Measurements from ENCODE around the gene HOXD12. TPM values are rescaled to one million over a fixed set of nuclear protein-coding genes. Genes with fewer than 3 reads are reported as not detected.

The HOXD12 gene
- total RNA-seq, 2 experiments from 2014 or later = not detected

DNA sequence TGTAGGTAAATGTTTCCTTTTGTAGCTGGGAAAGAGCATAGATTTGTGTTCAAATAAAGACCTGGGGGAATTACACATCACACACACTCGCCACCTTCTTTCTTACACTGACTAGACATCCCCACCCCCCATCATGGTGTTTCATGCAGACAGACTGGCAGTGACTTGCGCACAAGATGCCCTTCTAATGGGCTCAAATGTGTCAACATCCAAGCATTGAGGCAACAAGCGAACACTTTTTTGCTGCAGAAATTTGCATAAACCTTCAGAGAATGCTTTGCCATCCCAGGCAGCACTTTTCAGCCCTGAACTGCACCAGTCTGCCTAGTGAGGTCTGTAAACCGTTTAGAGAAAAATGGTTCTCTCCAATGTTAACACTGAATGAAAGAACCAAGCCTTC is 34.4 kb downstream of the HOXD12 start:
- H3K27me3 Mint-ChIP-seq = peaks cover 89% of the 10 kb centered on the region
- no peak overlapping the region for H3K4me3 Mint-ChIP-seq
- H3K27ac Mint-ChIP-seq = no peak overlapping the region
- peaks cover 6% of the 10 kb centered on the region for H3K9me3 Mint-ChIP-seq
- peaks cover 31% of the 10 kb centered on the region for H3K4me1 Mint-ChIP-seq
- no peak for DNase-seq
- H3K36me3 Mint-ChIP-seq = peaks cover 8% of the 10 kb centered on the region

GRCh38 chr2:176135035-176135440 is 35.4 kb downstream of the HOXD12 start:
- H3K36me3 Mint-ChIP-seq = peaks cover 9% of the 10 kb centered on the region
- H3K9me3 Mint-ChIP-seq = peaks cover 6% of the 10 kb centered on the region
- peaks cover 33% of the 10 kb centered on the region for H3K4me1 Mint-ChIP-seq
- no peak for DNase-seq
- H3K27ac Mint-ChIP-seq = no peak overlapping the region
- peaks cover 95% of the 10 kb centered on the region for H3K27me3 Mint-ChIP-seq
- H3K4me3 Mint-ChIP-seq = no peak overlapping the region

GRCh38 chr2:176136374-176137251 is 37.0 kb downstream of the HOXD12 start:
- peaks cover 93% of the 10 kb centered on the region for H3K27me3 Mint-ChIP-seq
- no peak overlapping the region for H3K27ac Mint-ChIP-seq
- DNase-seq = no peak
- H3K36me3 Mint-ChIP-seq = peaks cover 9% of the 10 kb centered on the region
- H3K4me3 Mint-ChIP-seq = no peak overlapping the region
- peaks cover 6% of the 10 kb centered on the region for H3K9me3 Mint-ChIP-seq
- peaks cover 31% of the 10 kb centered on the region for H3K4me1 Mint-ChIP-seq

DNA sequence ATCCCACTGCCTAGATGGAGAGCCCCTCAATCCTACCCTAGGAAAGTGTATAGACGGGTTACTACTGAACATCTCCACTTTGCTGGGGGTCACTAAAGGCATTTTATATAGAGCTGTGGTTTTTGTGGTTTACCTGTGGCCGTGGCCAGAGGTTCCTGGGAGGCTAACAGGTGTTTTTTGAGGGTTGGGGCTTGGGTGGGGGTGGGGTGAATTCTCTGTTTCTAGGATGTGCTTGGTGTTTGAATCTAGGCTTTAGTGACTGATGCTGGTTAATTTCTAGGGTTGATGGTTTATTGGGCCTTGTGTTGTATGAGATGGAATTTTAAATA is 37.6 kb downstream of the HOXD12 start:
- H3K9me3 Mint-ChIP-seq = peaks cover 6% of the 10 kb centered on the region
- H3K27me3 Mint-ChIP-seq = peaks cover 95% of the 10 kb centered on the region
- peaks cover 28% of the 10 kb centered on the region for H3K4me1 Mint-ChIP-seq
- H3K27ac Mint-ChIP-seq = no peak overlapping the region
- DNase-seq = no peak
- no peak overlapping the region for H3K4me3 Mint-ChIP-seq
- H3K36me3 Mint-ChIP-seq = peaks cover 9% of the 10 kb centered on the region

- peaks cover 91% of the 10 kb centered on the region for H3K27me3 Mint-ChIP-seq
- no peak for DNase-seq
- H3K36me3 Mint-ChIP-seq = peaks cover 9% of the 10 kb centered on the region
- no peak overlapping the region for H3K27ac Mint-ChIP-seq
- peaks cover 24% of the 10 kb centered on the region for H3K4me1 Mint-ChIP-seq
- peaks cover 6% of the 10 kb centered on the region for H3K9me3 Mint-ChIP-seq
- H3K4me3 Mint-ChIP-seq = no peak overlapping the region
Observed at GRCh38 chr2:176137906-176138305, 38.3 kb downstream of the HOXD12 start.

- Mint-ChIP-seq H3K27me3 (peaks cover 91% of the 10 kb centered on the region), H3K27ac (no peak overlapping the region), H3K36me3 (peaks cover 9% of the 10 kb centered on the region), H3K4me3 (no peak overlapping the region), H3K4me1 (peaks cover 22% of the 10 kb centered on the region), H3K9me3 (peaks cover 6% of the 10 kb centered on the region)
- no peak for DNase-seq
Observed at GRCh38 chr2:176138526-176138922, 38.9 kb downstream of the HOXD12 start.

DNA sequence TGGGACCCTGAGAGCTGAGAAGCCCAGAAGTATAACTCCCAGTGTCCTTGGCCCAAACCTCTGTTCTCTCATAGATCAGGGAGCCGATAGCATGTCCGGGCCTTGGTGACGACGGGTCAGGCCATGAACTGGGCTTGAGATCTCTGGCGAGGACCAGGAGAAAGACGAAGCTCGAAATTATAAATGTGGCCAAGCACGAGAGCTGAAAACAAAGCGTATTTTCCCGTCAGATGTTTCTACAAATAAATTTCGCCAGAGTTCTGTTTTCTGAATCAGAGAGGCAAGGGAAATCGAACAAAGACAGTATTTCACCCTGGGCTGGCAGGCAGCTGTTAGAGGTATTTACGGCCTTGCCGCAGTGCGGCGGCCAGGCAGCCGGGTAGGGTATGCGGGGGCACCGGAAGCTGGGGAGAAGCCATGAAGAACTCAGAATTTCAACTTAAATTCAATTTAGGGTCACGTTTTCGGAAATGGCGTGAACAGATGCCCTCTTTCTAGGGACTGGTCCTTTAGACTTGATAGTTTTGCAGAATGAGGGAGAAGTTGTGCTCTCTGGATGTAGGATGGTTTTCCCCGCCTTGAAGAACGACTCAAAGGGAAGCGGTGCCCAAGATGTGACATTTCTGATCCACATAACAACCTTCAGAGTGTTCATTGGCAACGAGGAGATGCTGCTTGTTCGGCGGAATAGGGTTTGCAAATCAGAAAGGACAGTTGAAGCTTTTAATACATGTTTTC is 39.5 kb downstream of the HOXD12 start:
- peaks cover 22% of the 10 kb centered on the region for H3K4me1 Mint-ChIP-seq
- no peak overlapping the region for H3K4me3 Mint-ChIP-seq
- H3K27me3 Mint-ChIP-seq = peaks cover 91% of the 10 kb centered on the region
- peaks cover 6% of the 10 kb centered on the region for H3K9me3 Mint-ChIP-seq
- DNase-seq = no peak
- H3K36me3 Mint-ChIP-seq = peaks cover 9% of the 10 kb centered on the region
- H3K27ac Mint-ChIP-seq = no peak overlapping the region

- H3K36me3 Mint-ChIP-seq = peaks cover 9% of the 10 kb centered on the region
- no peak overlapping the region for H3K27ac Mint-ChIP-seq
- peak overlapping the region; percentile 14 for H3K4me3 Mint-ChIP-seq
- DNase-seq = no peak
- H3K9me3 Mint-ChIP-seq = peaks cover 6% of the 10 kb centered on the region
- peaks cover 22% of the 10 kb centered on the region for H3K4me1 Mint-ChIP-seq
- peaks cover 88% of the 10 kb centered on the region for H3K27me3 Mint-ChIP-seq
Observed at GRCh38 chr2:176139661-176140512, 40.3 kb downstream of the HOXD12 start.

DNA sequence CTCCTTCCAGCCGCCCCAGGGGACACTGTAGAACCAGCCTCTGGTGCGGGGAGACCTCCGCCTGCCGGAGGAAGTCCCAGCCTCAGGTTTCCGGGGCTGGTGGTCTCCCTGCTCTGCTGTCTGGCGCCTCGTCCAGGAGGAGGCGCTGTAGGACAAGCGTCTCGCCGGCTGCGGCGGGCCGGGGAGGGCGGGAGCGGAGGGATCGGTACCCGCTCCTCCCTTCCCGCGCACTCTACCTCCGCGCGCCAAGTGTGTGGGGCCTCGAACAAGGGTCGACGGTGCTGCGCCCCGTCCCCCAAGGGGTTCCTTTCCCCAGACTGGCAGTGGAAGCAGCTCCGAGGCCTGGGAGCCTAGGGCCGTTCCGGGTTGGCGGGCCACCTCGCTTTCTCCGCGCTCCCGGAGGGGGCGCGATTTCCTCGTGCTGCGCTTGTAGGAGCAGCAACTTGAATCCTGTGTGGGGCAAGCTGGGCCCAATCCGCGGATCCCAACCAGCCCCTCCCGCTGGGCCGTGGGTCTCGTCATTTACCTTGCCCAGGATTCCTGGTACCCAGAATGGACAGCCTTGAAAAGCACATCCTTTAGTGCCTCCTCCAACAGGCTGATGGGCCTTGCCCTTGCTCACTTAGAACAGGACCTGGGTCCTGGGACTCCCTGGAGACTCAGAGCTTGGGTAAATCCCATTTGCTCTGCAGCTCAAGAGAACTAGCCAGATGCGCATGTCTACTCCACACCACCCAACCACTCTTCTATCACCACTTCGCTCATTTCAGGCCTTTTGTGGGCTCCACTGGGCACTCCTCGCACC is 41.1 kb downstream of the HOXD12 start:
- peak; percentile 83 for DNase-seq
- peaks cover 21% of the 10 kb centered on the region for H3K4me1 Mint-ChIP-seq

GRCh38 chr2:176142281-176142680 is 42.7 kb downstream of the HOXD12 start:
- DNase-seq = no peak
- Mint-ChIP-seq H3K27ac (no peak overlapping the region), H3K36me3 (peaks cover 8% of the 10 kb centered on the region), H3K27me3 (peaks cover 89% of the 10 kb centered on the region), H3K9me3 (peaks cover 4% of the 10 kb centered on the region), H3K4me3 (no peak overlapping the region), H3K4me1 (peaks cover 17% of the 10 kb centered on the region)

More for the DNA sequence above, 41.1 kb downstream of the HOXD12 start:
- H3K36me3 Mint-ChIP-seq = peaks cover 9% of the 10 kb centered on the region
- no peak overlapping the region for H3K27ac Mint-ChIP-seq
- H3K4me3 Mint-ChIP-seq = peak overlapping the region; percentile 32
- peaks cover 5% of the 10 kb centered on the region for H3K9me3 Mint-ChIP-seq
- peaks cover 87% of the 10 kb centered on the region for H3K27me3 Mint-ChIP-seq

GRCh38 chr2:176145085-176145969 is 45.7 kb downstream of the HOXD12 start:
- no peak for DNase-seq
- H3K9me3 Mint-ChIP-seq = no peaks in the 10 kb centered on the region
- H3K27ac Mint-ChIP-seq = no peak overlapping the region
- peaks cover 8% of the 10 kb centered on the region for H3K4me1 Mint-ChIP-seq
- H3K36me3 Mint-ChIP-seq = no peaks in the 10 kb centered on the region
- H3K4me3 Mint-ChIP-seq = no peak overlapping the region
- peaks cover 89% of the 10 kb centered on the region for H3K27me3 Mint-ChIP-seq

DNA sequence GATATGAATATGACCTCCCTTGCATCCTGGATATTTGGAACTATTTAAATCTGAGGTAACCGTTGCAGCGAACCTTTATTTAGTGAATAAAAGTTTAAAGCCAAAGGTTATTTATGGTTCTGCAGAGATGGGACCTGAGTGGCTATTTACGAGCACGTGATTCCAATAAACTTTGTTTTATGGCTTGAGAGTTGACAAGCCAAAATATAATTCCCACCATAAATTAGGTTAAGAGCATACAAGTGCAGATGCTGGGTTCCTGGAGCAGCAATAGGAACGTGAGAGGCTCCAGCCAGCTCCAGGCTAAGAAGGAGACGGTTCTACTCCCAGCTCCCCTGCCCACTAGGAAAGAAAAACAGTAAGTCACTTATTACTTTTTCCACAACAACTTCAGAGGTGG is 46.5 kb downstream of the HOXD12 start:
- Mint-ChIP-seq H3K27me3 (peaks cover 92% of the 10 kb centered on the region), H3K27ac (no peak overlapping the region)

GRCh38 chr2:176146645-176147044 is 47.0 kb downstream of the HOXD12 start:
- DNase-seq = no peak
- Mint-ChIP-seq H3K4me3 (no peak overlapping the region), H3K36me3 (no peaks in the 10 kb centered on the region), H3K4me1 (peaks cover 4% of the 10 kb centered on the region), H3K27me3 (peaks cover 92% of the 10 kb centered on the region), H3K27ac (no peak overlapping the region), H3K9me3 (no peaks in the 10 kb centered on the region)

More for the DNA sequence above, 46.5 kb downstream of the HOXD12 start:
- Mint-ChIP-seq H3K4me1 (peaks cover 7% of the 10 kb centered on the region), H3K9me3 (no peaks in the 10 kb centered on the region), H3K4me3 (no peak overlapping the region), H3K36me3 (no peaks in the 10 kb centered on the region)
- no peak for DNase-seq

All from activated naive CD8-positive, alpha-beta T cell treated with anti-CD3 and anti-CD28 coated beads for 36 hours (primary cell).